ENCODE results near the gene RNPEP.

Gene RNPEP

DNA sequence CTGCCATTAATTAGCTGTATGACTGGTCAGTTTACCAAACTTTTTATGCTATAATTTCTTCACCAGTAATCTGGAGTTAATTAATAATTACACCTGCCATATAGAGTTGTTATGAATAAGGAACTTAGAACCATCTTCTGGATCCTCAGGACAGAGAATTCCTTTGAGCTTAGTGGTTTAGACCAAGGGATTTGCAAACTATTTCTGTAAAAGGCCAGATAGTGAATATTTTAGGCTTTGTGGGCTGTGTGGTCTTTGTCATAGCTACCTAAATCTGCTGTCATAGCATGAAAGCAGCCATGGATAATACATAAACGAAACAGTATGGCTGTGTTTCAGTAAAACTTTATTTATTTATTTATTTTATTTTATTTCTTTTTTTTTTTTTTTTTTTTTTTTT, 18.2 kb upstream of the RNPEP start:
- DNase-seq, result peak; percentile 74

DNA sequence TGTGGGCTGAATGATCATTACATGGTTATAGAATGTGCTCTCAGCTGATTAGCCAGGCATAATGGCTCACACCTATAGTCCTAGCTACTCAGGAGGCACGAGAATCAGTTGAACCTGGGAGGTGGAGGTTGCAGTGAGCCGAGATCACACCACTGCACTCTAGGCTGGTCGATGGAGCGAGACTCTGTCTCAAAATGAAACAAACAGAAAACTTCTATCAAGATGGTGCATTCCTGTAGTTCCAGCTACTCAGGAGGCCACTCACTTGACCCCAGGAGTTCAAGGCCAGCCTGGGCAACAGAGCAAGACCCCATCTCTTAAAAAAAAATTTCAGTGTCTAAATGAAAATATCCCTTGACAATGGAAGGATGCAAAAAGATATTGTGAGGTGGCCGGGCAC, 16.3 kb upstream of the RNPEP start:
- no peak for DNase-seq

DNA sequence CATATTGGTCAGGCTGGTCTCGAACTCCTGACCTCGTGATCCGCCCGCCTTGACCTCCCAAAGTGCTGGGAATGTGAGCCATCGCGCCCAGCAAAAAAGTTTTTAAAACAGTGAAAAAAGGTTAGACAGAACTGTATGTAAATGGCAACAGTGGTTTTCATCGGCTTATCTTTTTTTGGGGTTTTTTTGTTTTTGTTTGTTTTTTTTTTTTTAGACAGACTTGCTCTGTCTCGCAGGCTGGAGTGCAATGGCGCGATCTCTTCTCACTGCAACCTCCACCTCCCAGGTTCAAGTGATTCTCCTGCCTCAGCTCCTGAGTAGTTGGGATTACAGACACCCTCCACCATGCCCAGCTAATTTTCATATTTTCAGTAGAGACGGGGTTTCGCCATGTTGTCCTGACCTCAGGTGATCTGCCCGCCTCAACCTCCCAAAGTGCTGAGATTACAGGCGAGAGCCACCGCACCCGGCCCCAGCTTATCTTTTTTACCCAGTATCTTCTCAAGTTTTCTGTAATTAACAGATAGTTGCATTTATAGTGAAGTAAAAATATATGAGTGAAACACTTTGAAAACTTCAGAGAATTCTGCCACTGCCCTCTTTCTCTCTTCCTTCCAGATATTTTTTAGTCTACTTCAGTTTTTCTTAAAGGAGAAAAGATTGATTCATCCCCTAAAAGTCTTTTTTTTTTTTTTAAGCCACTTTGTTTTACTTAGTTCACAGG, 14.1 kb upstream of the RNPEP start:
- DNase-seq, result no peak

DNA sequence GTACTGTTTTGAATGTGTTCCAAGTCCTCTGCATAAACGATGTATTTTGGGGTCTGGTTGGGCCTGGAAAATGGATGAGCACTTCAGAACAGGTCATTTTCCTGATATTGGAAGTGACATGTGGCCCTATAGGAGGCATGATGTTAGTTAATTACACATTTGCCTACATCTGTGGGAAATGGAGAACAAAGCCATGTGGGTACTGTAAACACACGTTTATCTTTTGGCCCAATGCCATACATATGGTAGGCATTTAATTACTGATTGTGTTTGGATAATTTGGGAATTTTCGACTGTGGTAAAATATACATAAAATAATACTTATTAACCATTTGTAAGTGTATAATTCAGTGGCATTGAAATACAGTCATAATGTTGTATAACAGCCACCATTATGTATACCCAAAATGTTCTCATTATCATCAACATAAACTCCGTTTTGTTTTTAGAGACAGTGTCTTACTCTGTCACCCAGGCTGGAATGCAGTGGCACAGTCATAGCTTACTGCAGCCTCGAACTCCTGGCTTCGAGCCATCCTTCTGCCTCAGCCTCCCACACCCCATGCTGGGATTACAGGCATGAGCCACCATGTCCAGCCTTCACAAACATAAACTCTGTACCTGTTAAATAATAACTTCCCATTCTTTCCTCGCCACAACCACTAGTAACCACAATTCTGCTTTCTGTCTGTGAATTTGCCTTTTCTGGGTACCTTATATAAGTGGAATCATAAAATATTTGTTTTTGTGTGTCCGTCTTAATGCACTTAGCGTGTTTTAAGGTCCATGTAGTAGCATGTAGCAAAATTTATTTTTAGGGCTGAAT, 11.9 kb upstream of the RNPEP start:
- DNase-seq, result peak; percentile 48

DNA sequence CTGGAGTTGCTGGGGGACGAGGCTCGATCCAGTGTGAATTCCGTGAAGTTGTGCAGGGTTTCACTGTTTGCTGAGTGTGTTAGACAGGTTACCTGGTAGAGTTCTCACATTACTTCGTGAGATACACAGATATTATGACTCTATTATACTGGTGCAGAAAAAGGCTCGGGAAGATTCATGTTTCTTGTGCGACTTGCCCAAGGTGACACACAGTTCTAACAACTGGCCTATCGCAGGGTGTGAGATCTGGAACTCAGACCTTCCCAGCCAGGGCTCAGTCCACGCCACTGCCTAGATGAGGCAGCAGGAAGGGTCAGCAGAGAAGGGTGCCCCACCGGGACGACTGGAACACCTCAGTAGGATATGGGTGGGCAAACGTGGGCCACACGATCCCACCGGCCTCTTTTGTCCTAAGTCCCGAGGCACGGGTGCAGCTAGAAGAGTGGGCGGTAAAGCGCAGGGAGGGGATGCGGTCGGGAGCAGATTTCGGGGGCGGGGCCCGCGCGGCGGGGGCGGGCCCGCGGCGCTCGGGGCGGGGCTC, 296 bp upstream of the RNPEP start:
- DNase-seq, result no peak

DNA sequence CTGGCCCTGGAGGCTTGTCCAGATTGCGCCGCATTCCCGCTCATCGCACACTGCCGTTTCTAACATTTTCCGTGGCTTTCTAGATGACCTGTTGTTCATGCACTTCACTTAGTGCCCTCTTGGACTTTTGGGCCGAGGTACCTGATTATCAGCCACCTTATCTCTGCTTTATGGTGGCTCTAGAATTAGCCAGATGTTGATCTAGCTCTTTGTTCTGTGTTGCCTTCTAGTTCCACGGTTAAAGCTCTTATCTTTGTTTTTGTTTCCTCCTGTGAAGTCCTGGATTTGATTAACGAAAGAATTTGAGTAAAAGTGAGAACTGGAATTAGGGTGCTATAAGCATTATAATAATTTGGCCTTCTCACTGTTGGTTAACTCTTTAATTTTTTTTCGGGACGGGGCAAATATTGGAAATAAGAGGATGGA, 945 bp downstream of the RNPEP start:
- DNase-seq, result no peak

DNA sequence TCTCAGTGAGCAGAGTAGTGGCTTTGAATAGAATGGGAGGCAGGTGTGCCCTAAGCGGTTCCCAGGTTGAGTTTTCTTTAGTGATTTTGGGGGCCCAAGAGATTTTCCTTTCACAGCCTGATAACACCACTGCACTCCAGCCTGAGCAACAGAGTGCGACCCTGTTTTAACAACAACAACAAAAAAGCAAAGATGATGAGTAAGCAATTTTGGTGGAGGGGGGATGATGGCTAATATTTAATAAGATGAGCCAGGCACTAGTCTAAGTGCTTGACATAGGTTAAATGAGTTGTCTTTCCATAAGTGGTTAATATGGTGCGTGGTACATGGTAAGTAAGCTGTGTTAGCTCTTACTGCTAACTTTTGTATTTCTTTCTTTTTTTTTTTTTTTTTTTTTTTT, 2.0 kb downstream of the RNPEP start:
- no peak for DNase-seq

DNA sequence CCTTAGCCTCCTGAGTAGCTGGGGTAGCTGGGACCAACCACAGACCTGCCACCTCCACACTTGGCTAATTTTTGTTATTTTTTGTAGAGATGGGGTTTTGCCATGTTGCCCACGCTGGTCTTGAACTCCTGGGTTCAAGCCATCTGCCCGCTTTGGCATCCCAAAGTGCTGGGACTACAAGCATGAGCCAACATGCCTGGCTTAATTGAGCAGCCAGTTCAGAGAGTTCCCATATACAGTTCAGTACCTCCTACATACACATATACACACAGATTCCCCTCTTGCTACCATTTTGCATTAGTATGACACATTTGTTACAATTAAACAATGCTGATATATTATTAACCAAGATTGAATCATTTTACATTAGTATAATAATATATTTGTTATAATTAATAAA, 2.9 kb downstream of the RNPEP start:
- no peak for DNase-seq

DNA sequence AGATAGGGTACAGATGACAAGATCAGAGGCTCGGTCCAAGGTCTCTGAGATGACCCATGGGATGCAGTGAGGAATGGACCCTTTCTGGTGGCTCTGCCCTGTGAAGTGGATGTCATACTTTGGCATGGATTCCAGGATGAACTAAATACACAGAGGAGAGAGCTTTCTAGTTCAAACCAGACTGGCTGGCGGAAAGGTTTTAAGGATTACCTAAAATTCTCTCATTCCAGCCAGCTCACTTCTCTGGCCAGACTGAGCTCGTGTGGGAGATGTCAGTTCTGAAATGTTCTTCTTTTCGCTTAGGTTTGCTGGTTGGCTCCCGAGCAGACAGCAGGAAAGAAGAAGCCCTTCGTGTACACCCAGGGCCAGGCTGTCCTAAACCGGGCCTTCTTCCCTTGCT, 6.2 kb downstream of the RNPEP start:
- DNase-seq, result no peak

DNA sequence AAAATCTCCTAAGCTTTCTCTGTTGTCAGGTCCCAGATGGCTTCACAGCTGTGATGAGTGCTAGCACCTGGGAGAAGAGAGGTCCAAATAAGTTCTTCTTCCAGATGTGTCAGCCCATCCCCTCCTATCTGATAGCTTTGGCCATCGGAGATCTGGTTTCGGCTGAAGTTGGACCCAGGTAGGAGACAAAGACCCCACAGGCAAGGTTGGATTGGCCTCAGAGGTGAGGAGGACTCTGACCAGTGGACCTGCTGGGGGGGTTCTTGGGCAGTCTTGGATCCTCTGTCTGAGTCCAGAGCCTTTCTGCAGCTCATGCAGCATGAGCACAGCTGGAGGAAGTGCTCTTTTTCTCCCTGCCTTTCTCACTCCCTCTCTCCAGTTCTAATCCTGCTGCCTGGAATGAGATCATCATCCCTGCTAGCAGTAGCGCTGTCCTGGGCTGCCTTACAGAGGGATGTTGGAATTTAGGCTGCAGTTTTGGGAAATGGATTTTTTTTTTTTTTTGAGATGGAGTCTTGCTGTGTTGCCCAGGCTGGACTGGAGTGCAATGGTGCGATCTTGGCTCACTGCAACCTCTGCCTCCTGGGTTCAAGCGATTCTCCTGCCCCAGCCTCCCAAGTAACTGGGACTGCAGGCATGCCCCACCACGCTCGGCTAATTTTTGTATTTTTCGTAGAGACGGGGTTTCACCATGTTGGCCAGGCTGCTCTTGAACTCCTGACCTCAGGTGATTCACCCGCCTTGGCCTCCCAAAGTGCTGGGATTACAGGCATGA, 7.1 kb downstream of the RNPEP start:
- no peak for DNase-seq

DNA sequence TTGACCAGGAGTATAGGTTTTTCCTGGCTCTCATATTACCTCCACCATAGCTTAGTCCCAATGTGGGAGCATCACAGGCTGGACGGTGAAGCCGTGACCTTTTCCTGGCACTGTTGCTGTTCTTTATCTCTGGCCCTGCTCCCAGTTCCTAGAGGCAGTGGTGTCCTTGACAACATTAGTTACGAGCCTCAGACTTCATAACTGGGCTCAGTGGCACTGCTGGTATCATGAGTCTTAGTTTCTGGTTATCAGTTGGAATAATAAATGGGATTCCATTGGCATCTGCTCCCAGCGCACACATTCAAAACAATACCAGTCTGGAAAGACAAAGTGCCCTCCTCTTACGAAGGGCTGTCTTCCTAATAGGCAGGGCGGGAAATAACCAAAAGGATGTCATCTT, 8.0 kb downstream of the RNPEP start:
- no peak for DNase-seq

DNA sequence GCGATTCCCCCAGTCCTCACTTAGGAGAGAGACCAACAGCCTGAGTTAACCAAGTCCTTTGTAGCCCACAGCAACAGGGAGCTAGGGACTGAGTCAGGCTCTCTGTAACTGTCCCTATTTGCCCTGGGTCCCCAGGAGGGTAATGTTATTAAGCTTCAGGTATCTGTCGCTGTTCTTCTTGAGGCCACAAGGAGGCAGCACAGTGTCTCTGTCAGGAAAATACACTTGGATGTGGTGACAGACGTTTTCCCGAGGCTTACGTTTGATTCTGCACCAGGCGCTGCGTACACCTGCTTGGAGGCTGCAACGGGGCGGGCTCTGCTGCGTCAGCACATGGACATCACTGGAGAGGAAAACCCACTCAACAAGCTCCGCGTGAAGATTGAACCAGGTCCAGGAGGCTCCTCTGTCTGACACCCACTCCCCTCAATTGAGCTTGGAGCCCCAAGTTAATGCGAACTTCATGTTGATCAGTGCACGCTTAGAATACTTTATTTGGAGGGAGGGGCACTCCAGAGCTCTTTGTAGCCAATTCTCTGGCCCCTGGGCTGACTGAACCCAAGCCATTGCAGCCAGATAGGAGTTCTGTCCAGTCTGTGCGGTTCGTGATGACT, 17.3 kb downstream of the RNPEP start:
- DNase-seq, result peak; percentile 41

DNA sequence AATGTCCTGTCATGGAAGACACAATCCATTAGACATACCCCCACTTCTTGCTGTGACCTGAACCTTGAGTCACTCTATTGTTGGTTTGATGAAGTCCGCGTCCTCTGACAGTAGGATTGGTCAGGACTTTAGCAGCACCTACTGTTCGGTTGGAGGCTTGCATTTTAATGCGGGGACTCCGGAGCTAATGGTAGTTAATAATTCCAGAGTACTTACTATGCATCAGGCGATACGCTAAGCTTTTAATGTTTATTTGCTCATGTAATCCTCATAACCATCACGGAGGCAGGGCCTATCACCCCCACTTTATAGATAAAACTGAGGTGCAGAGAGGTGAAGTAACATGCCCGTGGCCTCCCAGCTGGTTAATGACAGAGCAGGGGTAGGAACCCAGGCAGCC, 20.1 kb downstream of the RNPEP start:
- DNase-seq, result no peak

DNA sequence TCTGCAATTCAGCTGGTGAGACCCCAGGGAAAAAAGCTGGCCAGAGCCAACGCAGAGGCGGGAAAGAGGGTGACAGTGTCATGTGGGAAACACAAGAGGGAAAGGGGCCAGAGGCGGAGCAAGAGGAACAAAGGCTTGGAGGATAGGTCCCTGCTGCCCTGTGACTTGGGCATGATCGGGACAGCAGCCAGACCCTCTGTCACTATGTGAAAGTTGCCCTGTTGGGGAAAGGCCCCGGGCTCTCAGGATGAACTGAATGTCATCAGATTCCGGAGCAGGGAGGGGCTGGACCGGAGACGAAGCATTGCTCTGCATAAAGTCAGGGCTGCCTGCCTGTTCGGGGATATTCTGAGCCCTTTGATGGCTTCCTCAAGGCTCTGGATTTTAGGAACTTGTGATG, 22.3 kb downstream of the RNPEP start:
- DNase-seq, result no peak

DNA sequence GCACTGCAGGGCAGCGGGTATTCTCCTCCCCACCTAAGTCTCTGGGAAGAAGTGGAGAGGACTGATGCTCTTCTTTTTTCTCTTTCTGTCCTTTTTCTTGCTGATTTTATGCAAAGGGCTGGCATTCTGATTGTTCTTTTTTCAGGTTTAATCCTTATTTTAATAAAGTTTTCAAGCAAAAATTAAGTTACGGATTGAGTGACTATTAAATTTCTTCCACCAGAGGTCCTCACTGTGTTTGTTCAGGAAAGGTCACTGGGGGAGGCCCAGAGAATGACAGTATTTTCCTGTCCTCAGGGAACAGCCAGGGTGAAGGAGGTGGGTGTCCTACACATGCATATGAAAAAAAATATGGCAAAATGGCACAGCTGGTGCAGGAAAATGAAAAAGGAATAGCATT, 23.5 kb downstream of the RNPEP start:
- DNase-seq, result peak; percentile 41

DNA sequence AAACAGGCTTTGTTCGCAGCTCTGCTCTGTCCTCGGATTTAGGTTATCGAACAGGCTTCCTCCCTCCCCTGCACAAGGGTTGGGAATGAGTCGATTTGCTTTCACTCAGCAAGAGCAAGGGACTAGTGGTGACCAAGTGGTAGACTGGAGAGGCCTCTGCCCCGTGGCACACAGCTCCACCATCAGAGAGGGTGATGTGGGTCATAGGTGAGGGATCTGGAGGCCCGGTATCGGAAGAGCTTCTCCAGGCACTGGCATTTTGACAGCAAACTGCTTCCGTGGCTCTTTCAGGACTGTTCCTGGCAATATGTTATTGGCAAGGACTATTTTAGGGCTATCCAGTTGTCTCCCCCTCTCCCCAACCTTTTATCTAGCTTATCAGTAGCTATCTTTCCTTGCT, 24.9 kb downstream of the RNPEP start:
- DNase-seq, result no peak

DNA sequence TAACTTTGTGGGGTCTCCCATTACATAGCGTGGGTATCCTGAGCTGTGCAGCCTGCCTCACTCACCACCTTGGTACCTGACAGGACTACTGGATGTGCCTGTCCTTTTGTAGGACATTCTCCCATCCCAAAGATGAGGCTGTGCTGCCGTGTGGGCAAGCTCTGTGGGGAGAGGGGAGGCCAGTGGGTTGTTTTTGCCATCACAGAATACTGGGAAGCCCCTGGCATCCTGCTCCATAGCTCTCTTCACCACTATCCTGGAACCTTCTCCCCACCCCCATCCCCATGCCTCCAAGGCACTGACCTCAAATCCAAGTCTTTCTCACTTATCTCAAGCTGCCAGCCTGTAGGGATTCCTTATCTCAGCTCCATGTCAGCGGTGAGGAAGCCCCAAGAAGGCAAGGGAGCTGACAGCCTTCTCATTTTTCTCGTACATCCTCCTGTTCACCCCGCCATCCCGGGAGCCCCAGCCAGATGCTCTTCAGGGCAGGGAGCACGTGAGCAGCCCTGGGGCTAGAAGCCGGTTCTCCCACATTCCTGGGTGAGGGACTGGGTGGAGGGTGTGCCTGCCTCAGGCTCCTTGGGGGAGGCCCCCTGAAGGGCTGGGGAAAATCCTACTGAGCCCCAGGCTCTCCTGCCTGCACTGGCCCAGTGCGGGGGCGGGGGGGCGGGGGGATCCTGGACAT, 25.5 kb downstream of the RNPEP start:
- DNase-seq, result no peak

DNA sequence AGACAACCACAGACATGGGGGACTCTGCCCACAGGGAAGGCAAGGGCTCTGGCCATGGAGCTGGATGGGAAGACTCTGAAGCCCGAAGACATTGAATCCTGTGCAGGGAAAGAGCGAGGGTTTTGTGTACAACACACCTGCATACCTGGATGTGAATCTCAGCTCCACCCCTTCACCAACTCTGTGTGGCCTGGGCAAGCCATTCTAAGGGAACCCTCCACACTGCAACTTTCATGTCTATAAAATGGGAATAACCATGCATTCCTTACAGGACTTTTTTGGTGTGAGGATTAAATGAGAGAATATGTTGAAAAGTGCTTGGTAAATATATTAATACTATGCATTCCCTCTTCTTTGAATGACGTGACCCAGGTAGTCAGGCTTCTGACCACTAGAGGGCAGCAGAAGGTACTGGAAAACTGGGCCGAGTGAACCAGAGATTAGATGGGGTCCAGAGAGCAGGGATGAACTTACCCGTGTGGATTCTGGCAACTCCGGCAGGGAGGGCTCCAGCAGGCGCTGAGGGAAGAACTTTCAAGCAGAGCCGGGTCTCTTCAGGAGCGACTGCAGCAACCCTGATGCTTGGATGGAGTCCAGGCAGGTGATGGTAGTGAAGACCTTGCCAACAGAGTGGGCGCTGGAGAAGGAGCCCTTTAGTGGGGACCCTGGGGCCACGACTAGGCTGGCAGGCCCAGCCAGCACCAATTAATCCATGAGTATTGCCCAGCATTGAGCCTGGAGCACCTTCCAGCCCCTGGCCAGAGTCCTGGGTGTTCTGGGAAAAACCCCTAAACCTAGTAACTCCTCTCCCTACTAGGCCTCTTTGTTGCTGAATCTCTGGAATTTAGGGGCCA, 27.1 kb downstream of the RNPEP start:
- peak; percentile 72 for DNase-seq

DNA sequence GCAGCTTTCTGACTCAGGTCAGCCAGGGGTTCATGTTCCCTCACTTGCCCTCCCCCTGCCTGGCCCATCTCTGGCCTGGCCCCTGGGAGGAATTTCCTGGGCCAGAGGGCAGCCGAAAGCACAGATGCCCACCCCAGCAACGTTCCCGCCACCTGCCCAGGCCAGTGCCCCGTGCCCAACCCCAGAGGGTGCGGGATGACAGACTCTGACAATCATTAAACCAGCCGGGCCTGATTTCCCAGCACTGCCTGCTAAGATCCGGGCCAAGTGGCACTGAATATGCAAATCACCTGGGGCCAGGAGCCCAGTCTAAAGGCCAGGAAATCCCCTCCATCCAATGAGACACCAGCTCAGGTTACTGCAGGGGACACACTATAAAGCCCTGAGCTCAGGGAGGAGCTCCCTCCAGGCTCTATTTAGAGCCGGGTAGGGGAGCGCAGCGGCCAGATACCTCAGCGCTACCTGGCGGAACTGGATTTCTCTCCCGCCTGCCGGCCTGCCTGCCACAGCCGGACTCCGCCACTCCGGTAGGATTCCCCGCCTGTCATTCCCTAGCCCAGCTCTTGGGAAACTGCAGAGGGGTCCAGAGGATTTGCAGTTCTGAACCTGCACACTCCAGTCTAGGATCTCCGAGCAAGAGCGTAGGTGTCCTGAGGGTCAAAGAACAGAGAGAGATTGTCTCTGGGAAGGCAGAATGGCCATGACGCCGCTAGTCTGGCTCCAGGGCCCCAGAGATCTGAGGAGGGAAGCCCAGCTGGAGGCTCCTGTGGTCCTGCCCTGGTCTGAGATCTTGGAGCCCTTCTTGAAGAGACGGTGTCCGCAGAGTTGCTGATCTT, 27.9 kb downstream of the RNPEP start, which contains the start of gene ELF3:
Gene ELF3, plus strand, starts transcription at position 408 of the 836 bp plus-strand sequence. CDS start 550 bp downstream, outside the sequence.
- no peak for DNase-seq

DNA sequence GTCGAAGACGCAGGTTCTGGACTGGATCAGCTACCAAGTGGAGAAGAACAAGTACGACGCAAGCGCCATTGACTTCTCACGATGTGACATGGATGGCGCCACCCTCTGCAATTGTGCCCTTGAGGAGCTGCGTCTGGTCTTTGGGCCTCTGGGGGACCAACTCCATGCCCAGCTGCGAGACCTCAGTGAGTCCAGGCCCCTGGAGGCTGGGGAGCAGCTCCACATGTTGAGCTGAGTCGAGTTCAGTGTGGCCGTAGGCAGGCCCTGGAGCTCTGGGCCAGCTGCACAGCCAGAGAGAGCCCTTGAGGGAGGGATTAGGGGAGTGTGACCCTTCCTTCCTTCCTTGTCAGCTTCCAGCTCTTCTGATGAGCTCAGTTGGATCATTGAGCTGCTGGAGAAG, 29.5 kb downstream of the RNPEP start:
- no peak for DNase-seq

Measured in fibroblast of skin of right biceps (primary cell).